GM18505 (cell line): Measurements from ENCODE around the gene PTPN13.

ENCODE experiments used
- ATAC-seq: cut with Tn5 transposase; IDR thresholded peaks from one replicate; pipeline ENCODE4 v1.9.1; 2021; ENCODE audit not compliant: unreplicated experiment
- POLR2A ChIP-seq: IDR thresholded peaks from 4 replicates; pipeline ENCODE4 v1.6.1; 2011; ENCODE audit warnings: borderline replicate concordance; ENCODE audit not compliant: insufficient read depth, insufficient read length; ENCODE audit errors: extremely low read depth

Gene PTPN13

DNA sequence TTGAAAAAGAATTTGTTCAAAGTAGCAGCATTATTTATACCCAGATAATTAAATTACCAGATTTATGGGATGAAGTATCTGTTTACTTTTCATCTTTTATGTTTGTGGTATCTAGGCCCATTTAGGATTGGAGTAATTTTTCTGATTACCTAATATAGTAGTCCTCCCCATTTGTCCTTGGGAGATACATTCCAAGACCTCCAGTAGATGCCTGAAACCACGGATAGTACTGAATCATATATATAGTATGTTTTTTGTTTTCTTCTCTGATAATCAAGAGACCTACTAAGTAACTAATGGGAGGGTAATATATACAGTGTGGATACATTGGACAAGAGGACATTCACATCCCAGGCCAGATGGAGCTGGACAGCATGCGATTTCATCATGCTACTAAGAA lies 30.7 kb upstream of the PTPN13 start:
- ATAC-seq = no peak
- no peak for TF ChIP-seq POLR2A

DNA sequence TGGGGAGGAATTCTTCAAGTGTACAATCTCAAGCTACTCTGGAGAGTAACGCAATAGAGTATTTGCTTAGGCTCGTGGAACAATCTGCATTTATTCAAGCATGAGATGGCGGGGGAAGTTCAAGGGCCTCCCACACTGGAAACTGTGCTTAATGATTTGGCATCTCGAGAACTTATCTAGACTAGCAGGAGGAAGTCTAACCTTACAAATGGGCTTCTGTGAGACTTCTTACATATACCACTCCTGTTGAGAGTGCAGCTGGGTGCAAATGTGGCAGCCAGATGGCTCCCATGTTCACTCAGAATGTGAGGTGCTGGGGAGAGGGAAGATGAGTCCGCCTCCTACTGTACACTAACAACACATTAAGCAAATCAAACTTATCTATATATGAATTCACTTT lies 29.3 kb upstream of the PTPN13 start:
- no peak for ATAC-seq
- TF ChIP-seq POLR2A = no peak

DNA sequence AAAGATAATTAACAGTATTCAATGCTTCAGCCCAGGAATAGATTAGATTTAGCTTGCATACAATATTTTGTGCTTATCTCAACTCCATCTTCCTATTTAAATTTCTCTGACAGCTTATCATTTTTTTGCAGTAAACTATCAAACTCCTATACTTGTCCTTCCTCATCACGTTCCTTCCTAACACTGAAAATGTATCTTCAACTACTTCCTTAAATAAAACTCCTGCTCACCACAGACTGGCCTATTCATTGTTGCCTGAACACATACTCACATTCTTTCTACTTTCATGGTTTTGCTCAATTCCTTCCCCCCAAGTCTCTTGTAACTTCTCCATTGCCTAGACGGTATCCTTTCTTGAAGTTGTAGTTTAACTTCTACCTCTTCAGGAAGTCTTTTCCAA lies 28.5 kb upstream of the PTPN13 start:
- no peak for TF ChIP-seq POLR2A

DNA sequence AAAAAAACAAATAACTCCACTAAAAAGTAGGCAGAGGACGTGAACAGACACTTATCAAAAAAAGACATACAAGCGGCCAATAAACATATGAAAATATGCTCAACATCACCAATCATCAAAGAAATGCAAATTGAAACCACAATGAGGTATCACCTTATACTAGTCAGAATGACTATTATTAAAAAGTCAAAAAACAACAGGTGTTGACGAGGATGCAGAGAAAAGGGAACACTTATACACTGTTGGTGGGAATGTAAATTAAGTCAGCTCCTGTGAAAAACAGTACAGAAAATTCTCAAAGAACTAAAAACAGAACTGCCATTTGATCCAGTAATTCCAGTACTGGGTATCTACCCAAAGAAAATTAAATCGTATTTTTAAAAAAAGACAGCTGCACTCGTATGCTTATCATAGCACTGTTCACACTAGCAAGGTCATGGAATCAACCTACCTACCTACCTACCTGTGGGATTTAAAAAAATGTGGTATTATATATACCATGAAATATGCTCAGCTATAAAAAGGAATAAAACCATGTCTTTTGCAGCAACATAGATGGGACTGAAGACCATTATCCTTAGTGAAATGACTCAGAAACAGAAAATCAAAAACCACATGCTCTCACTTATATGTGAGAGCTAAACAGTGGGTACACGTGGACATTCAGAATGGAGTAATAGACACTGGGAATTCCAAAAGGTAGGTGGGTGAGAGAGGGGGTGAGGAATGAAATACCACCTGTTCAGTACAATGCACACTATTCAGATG lies 24.8 kb upstream of the PTPN13 start:
- TF ChIP-seq POLR2A = no peak
- ATAC-seq = peak; percentile 81

More for the DNA sequence above, 28.5 kb upstream of the PTPN13 start:
- no peak for ATAC-seq

DNA sequence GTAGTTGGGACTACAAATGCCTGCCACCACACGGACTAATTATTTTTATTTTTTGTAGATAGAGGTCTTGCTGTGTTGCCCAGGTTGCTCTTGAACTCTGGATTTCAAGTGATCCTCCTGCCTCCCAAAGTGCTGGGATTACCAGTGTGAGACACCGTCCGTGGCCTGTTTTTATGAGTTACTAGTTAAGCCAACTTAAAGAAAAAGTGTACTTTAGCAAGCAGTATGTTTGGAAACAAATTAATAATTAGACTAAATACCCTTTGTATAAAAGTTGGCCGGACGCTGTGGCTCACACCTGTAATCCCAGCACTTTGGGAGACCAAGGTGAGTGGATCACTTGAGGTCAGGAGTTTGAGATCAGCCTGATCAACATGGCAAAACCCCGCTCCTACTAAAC lies 14.2 kb upstream of the PTPN13 start:
- TF ChIP-seq POLR2A = no peak
- ATAC-seq = no peak

DNA sequence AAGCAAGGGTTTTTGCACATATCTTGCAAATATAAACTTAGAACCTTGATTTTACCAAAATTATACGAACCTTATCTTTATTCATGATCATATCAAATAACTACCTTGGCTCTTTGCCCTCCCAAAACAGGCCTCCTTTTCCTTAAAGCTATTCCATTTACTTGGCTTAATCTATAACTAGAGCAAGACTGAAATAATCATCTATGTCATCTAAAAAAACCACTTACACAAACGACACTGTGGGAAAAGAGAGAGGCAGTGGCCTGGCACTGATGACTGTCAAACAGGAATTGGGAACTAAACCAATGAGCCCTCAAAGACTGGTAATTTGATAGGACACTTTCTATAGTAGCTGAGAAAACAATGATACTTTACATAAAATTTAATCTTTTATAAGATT lies 11.7 kb upstream of the PTPN13 start:
- no peak for ATAC-seq
- no peak for TF ChIP-seq POLR2A

DNA sequence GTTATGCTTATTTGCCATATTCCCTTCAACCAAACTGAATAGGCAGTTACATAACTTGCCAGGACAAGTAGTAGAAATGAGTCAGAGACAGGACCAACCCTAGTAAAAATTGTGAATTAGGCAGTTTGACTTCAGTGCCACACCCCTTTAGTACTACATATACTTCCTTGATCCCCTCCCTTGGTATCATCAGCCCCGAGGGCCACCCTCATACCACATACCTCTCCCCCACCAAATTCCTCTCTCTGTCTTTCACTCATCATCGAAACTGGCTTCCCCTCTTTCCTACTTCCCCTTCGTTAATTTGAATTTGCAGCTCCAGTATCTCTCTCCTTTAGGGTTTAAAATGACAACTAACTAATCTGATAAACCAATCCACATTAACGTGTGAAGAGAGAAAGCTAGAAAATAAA lies 7.9 kb upstream of the PTPN13 start:
- ATAC-seq = no peak
- TF ChIP-seq POLR2A = no peak

DNA sequence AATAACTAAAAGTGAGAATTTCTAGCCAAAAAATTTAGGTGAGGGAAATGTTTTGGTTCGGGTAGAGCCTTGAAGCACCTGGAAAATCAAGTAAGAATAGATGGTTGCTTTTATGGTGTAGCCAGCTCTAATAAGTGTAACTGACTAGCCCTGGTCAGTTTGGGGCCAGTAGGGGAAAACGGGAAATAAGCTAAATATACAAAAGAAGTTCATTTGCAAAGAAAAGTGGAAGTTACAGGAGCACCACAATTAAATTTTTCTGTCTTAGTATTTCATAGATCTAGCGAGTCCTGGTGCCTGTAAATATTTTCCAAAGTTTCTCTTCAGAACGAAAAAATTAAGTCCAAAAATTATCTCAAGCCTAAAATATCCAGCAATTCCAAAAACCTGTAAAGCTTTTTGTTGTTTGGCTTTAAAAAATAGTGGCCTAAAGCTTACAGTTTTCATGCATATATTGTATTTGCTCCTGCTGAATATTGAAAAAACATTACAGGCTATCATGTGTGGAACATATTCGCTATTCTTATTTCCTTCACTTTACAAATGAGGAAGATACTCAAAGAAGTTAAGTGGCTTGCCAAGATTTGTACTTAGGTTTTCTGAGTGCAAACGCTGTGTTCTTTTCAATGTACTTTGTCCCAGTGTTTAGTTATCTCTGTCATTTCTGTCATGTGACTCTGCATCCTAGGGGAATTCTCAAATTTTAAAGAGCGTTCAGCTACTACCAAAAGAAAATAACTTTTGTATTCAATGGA lies 7.3 kb upstream of the PTPN13 start:
- no peak for TF ChIP-seq POLR2A
- no peak for ATAC-seq

DNA sequence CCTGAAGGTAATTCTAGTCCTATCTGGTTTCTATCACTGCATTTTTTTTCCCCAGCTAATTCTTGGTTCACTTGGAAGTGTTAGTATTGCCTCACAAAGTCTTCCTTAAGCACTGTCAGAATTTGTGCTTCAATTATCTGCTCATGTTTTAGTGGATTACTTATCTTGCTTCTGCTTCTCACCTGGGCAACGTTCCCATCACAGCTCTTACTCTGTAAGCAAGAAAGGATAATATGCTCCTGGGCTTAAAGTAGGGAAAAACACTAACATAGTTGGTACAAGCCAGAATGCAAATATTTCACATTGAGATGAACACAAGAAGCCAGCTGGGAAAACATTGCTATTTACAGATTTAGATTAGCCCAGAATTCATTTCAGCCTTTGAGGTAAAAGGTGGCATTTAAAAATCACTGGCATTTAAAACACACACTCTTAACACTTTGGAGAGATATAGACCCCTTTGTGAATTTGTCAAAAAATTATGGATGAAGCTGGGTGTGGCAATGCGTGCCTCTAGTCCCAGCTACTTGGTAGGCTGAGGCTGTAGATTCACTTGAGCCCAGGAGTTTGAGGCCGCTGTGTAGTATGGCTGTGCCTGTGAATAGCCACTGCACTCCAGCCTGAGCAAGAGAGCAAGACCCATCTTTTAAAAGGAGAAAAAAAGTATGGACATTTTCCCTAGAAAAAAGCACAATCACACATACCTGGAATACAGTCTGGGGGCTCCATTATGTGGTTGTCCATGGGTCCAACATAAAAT lies 6.6 kb upstream of the PTPN13 start:
- no peak for TF ChIP-seq POLR2A
- ATAC-seq = no peak

DNA sequence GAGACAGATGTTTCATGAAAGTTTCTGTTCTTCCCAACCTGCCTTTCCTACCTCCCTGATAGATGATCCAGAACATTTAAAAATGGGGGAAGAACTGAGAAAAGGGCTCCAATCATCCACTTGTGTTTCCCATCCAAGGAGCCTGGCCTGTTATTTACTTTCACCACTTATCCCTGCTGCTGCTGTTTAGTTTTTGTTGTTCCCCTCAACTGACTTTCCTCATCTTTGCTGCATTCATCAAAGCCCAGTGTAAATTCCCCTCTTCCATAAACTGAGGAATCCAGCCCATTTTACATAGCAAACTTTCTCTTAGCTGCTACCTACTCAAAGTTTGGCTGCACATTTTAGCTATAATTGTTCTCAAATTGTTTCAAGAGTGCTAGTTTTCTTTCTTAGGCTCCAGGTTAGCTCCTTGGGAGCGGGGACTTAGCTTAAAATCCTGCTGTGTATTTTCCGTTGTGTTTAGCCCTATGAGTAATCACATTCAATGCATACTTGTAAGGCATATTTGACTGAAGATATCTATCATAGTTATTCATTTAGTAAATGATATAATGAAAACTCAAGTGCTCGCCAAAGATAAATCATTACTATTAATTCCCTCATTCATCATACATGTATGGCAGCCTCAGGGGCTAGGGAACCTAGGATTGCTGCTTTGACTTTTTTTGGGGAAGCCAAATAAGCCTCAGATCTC lies 1.4 kb upstream of the PTPN13 start:
- TF ChIP-seq POLR2A = no peak
- ATAC-seq = no peak

DNA sequence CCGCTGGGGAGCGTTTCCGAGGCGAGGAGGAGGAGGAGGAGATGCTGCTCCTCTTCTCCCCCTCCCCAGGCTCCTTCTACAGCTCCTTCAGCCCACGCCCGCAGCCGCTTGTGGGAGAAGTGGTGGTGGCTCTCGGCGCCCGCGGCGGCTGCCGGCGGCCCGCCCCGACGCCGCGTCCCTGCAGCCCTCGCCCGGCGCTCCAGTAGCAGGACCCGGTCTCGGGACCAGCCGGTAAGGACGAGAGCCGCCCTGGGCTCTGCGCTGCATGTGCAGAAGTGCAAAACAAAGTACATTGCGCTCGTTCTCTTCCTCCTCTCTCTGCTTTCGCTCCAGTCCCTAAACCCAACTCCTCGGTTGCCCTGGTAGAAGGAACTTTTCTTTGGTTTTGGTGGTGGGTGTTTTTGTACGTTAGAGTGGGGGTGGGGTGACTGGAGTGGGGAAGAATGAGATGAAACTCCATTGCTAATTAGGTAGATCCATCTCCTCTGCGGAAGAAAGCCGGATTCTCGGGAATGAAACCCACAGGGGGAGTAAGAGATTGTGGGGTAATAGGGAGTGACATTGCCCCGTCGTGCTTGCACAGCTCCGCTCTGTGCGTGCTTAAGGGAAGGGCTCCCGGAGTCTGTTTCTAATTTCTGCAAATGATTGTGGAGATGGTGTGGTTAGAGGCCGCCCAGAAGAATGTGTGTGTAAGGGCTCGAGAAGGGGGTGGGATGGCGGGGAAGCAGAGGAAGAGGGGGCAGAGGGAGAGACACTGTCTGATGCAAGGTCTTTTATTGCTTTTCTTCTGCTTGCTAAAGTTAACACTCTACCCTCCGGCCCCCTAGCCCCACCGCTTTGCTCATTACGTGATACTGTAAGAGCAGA lies 677 bp downstream of the PTPN13 start:
- no peak for TF ChIP-seq POLR2A
- peak; percentile 33 for ATAC-seq

DNA sequence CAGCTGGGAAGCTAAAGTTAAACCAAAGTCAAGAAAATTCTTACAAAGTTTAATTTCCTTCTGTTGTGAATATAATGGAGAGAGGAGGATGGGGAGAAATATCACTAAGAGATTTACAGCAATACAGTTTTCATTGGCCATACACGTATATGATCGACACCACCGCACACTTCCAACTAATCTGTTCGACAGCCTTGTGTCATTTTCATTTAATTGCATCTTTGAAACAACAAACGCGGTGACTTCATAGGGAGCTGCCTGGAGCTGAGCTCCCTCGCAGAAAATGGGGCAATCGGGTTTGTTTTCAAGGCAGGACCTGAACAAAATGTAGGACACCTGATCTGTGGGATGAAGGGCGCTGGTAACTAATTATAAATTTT lies 1.3 kb downstream of the PTPN13 start:
- TF ChIP-seq POLR2A = no peak
- ATAC-seq = no peak
